Endodermal cell (in vitro differentiated cells): Measurements from ENCODE around the gene BCOR. TPM values are rescaled to one million over a fixed set of nuclear protein-coding genes. Genes with fewer than 3 reads are reported as not detected.

Experiments
- DNase-seq: peaks from one replicate; pipeline ENCODE4 v3.0.0-alpha.2; 2017
- H3K27ac ChIP-seq: 2 replicates; pipeline ENCODE4 v1.5.1; 2013; ENCODE audit warnings: mild to moderate bottlenecking, low read depth, low read length, moderate library complexity
- H3K27me3 ChIP-seq: 2 replicates; pipeline ENCODE4 v1.6.1; 2013; ENCODE audit warnings: mild to moderate bottlenecking, low read length, moderate library complexity; ENCODE audit not compliant: insufficient read depth, control insufficient read depth, poor library complexity, severe bottlenecking
- H3K36me3 ChIP-seq: 2 replicates; pipeline ENCODE4 v1.7.0; 2013; ENCODE audit warnings: mild to moderate bottlenecking, low read length, moderate library complexity; ENCODE audit not compliant: control insufficient read depth, insufficient read depth
- H3K4me1 ChIP-seq: one replicate; pipeline ENCODE4 v1.7.0; 2013; ENCODE audit warnings: low read length; ENCODE audit not compliant: control insufficient read depth, insufficient read depth
- H3K4me3 ChIP-seq: 2 replicates; pipeline ENCODE4 v1.5.1; 2013; ENCODE audit warnings: mild to moderate bottlenecking, low read length, moderate library complexity
- H3K9ac ChIP-seq: 2 replicates; pipeline ENCODE4 v1.6.1; 2013; ENCODE audit warnings: mild to moderate bottlenecking, low read length, moderate library complexity; ENCODE audit not compliant: poor library complexity, severe bottlenecking; ENCODE audit errors: extremely low read depth
- H3K9me3 ChIP-seq: 2 replicates; pipeline ENCODE4 v1.6.1; 2013; ENCODE audit warnings: mild to moderate bottlenecking, low read length, moderate library complexity; ENCODE audit not compliant: control insufficient read depth
- H3K27ac Mint-ChIP-seq: 2 replicates; pipeline ENCODE4 v1.8.0; 2020; ENCODE audit warnings: mixed read lengths
- H3K27me3 Mint-ChIP-seq: 2 replicates; pipeline ENCODE4 v1.8.0; 2021; ENCODE audit warnings: mild to moderate bottlenecking, mixed read lengths; ENCODE audit not compliant: insufficient read depth
- H3K36me3 Mint-ChIP-seq: 2 replicates; pipeline ENCODE4 v1.8.0; 2020; ENCODE audit warnings: low read depth, mixed read lengths
- H3K4me1 Mint-ChIP-seq: 2 replicates; pipeline ENCODE4 v1.8.0; 2020; ENCODE audit warnings: mixed read lengths
- H3K4me3 Mint-ChIP-seq: 2 replicates; pipeline ENCODE4 v1.8.0; 2020; ENCODE audit warnings: mild to moderate bottlenecking, moderate library complexity, mixed read lengths
- H3K9me3 Mint-ChIP-seq: 2 replicates; pipeline ENCODE4 v1.8.0; 2020; ENCODE audit warnings: mild to moderate bottlenecking, mixed read lengths
- WGBS, 2 experiments: methylation state at CpG; one replicate each; pipeline versions ENCODE4 v1.1.5 to v1.1.7; 2013; ENCODE audit warnings: missing lambda C conversion rate in 2 of 2, mixed read lengths in 1 of 2; ENCODE audit not compliant: insufficient coverage in 1 of 2, insufficient read length in 1 of 2; 5-methylcytosine and 5-hydroxymethylcytosine counted together
- total RNA-seq, 2 donors: library from RNA; stranded (reverse); fragmentation: NEBNext Ultra II Directional in 1 of 2; extraction: Animal tissue kit (Norgen Biotek cat#: 25700) in 1 of 2; gene quantifications; 2 replicates in 1 of 2; 3 replicates in 1 of 2; pipeline ENCODE4 v1.2.1, GENCODE V29; 2021
- TF ChIP-seq, protein P1 (sequence below): fragments of 200-600 bp; sonication (generic); conservative IDR thresholded peaks from 2 replicates; pipeline ENCODE4 v1.5.0; 2021; ENCODE audit warnings: antibody characterized with exemption, mild to moderate bottlenecking

Gene BCOR
- total RNA-seq, 2 donors from 2014 or later: 31.3 to 37.9 TPM

DNA sequence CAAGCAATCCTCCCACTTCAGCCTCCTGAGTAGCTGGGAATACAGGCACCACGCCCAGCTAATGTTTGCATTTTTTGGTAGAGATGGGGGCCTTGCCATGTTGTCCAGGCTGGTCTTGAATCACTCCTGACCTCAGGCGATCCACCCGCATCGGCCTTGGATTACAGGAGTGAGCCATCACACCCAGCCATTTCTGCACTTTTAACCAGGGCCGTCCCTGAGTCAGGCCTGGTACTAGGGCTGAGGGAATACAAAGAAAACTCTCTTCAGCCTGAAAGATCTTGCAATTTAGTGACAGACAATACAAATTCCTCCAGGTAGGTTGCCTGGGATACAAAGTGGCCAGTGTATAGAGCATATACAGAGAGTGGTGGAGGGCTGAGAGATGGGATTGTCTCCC lies 65.8 kb downstream of the BCOR start:
- WGBS, 2 experiments: 60 to 94% methylated on average over 1 to 4 of the region's 5 CpGs
- Mint-ChIP-seq H3K27me3 (peaks cover 5% of the 10 kb centered on the region), H3K9me3 (peaks cover 8% of the 10 kb centered on the region), H3K4me3 (no peak overlapping the region), H3K27ac (no peak overlapping the region), H3K4me1 (no peaks in the 10 kb centered on the region), H3K36me3 (no peaks in the 10 kb centered on the region)
- Histone ChIP-seq H3K9me3 (no peaks in the 10 kb centered on the region), H3K4me1 (no peaks in the 10 kb centered on the region), H3K9ac (no peak overlapping the region), H3K27ac (peak overlapping the region; percentile 44), H3K4me3 (no peak overlapping the region), H3K36me3 (no peaks in the 10 kb centered on the region), H3K27me3 (no peaks in the 10 kb centered on the region)
- no peak for DNase-seq
- TF ChIP-seq, protein P1, sequence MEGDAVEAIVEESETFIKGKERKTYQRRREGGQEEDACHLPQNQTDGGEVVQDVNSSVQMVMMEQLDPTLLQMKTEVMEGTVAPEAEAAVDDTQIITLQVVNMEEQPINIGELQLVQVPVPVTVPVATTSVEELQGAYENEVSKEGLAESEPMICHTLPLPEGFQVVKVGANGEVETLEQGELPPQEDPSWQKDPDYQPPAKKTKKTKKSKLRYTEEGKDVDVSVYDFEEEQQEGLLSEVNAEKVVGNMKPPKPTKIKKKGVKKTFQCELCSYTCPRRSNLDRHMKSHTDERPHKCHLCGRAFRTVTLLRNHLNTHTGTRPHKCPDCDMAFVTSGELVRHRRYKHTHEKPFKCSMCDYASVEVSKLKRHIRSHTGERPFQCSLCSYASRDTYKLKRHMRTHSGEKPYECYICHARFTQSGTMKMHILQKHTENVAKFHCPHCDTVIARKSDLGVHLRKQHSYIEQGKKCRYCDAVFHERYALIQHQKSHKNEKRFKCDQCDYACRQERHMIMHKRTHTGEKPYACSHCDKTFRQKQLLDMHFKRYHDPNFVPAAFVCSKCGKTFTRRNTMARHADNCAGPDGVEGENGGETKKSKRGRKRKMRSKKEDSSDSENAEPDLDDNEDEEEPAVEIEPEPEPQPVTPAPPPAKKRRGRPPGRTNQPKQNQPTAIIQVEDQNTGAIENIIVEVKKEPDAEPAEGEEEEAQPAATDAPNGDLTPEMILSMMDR: no peak

DNA sequence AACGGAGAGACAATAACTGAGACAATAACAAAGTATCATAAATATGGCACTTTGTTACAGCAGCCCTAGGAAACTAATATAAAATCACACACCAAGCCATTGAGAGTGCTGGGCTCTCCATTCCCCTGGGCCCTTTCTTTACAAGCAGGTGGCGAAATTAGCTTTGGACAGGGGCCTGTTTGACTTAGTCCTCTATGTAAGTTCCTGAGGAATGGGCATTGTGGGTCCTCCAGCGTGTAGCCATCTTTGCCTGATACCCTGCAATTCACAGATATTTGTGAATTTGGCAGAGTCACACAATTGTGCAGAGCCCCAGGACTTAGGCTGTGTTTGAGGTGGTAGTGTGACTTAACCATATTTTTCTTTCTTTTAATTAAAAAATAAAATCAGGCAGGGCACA lies 67.6 kb downstream of the BCOR start:
- 90 to 100% methylated on average over 1 to 3 of the region's 3 CpGs for WGBS, 2 experiments
- H3K9me3 Mint-ChIP-seq: peaks cover 11% of the 10 kb centered on the region
- no peaks in the 10 kb centered on the region for H3K36me3 Mint-ChIP-seq
- TF ChIP-seq, protein P1: no peak
- no peak overlapping the region for H3K9ac ChIP-seq
- H3K9me3 ChIP-seq: no peaks in the 10 kb centered on the region
- no peak for DNase-seq
- no peak overlapping the region for H3K27ac Mint-ChIP-seq
- no peak overlapping the region for H3K4me3 Mint-ChIP-seq
- no peaks in the 10 kb centered on the region for H3K4me1 ChIP-seq
- H3K27me3 ChIP-seq: no peaks in the 10 kb centered on the region
- H3K27ac ChIP-seq: no peak overlapping the region
- no peak overlapping the region for H3K4me3 ChIP-seq
- H3K27me3 Mint-ChIP-seq: peaks cover 11% of the 10 kb centered on the region
- H3K36me3 ChIP-seq: no peaks in the 10 kb centered on the region
- no peaks in the 10 kb centered on the region for H3K4me1 Mint-ChIP-seq

DNA sequence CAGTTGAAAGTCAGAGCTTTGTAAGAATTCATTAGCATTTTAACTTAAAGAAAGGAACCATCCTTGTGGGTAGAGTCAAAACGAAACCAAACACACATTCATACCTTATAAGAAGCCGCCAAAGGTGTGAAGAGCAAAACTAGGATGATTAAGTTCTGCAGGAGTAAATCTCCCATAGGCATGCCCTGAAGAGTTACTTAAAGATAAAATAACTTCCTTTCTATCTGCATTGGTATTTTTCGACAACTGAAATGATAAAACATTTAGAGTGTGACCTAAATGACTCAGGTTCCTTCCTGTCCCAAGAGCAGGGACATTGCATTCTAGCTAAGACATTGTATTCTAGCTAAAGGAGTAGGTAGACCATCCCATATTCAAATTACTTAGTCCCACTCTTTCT lies 75.3 kb downstream of the BCOR start:
- H3K4me3 ChIP-seq: no peak overlapping the region
- no peak overlapping the region for H3K27ac ChIP-seq
- Mint-ChIP-seq H3K4me1 (no peaks in the 10 kb centered on the region), H3K27me3 (peaks cover 7% of the 10 kb centered on the region), H3K27ac (no peak overlapping the region), H3K9me3 (peaks cover 7% of the 10 kb centered on the region), H3K4me3 (no peak overlapping the region), H3K36me3 (no peaks in the 10 kb centered on the region)
- H3K36me3 ChIP-seq: no peaks in the 10 kb centered on the region
- no peaks in the 10 kb centered on the region for H3K4me1 ChIP-seq
- no peaks in the 10 kb centered on the region for H3K9me3 ChIP-seq
- no peaks in the 10 kb centered on the region for H3K27me3 ChIP-seq
- 67% methylated on average over 1 of the region's 3 CpGs; no CpG with 5 or more reads in 1 of the 2 experiments for WGBS, 2 experiments
- H3K9ac ChIP-seq: no peak overlapping the region
- TF ChIP-seq, protein P1: no peak
- DNase-seq: no peak
